ENCODE data around the gene MRPL12. TPM values are rescaled to one million over a fixed set of nuclear protein-coding genes. Genes with fewer than 3 reads are reported as not detected.

MRPL12 gene
- total RNA-seq (10 to 100 TPM; 45.0 to 72.2 TPM), polyA plus RNA-seq (ENCODE audit: insufficient read length in 6 of 6) (10 to 100 TPM; 27.2 to 40.1 (median 31.6) TPM)
- long read RNA-seq, donor 1, transcript MRPL12-201 (5 exons, 1,028 nt): major isoform, 50 of 50 reads
- long read RNA-seq, donor 1, partial matches to known transcripts: 0 of 50 reads
- long read RNA-seq, donor 1, other reads (novel, unspliced or antisense): 0 of 50 reads
- long read RNA-seq, donor 2, transcript MRPL12-201 (5 exons, 1,028 nt): major isoform, 33 of 33 reads
- long read RNA-seq, donor 2, partial matches to known transcripts: 0 of 33 reads
- long read RNA-seq, donor 2, other reads (novel, unspliced or antisense): 0 of 33 reads
- long read RNA-seq, donor 3, transcript MRPL12-201 (5 exons, 1,028 nt): major isoform, 31 of 31 reads
- long read RNA-seq, donor 3, partial matches to known transcripts: 0 of 31 reads
- long read RNA-seq, donor 3, other reads (novel, unspliced or antisense): 0 of 31 reads
- long read RNA-seq, donor 4, transcript MRPL12-201 (5 exons, 1,028 nt): major isoform, 50 of 56 reads
- long read RNA-seq, donor 4, partial matches to known transcripts: 3 of 56 reads
- long read RNA-seq, donor 4, other reads (novel, unspliced or antisense): 3 of 56 reads
- long read RNA-seq, donor 5, transcript MRPL12-201 (5 exons, 1,028 nt): major isoform, 34 of 42 reads
- long read RNA-seq, donor 5, partial matches to known transcripts: 8 of 42 reads
- long read RNA-seq, donor 5, other reads (novel, unspliced or antisense): 0 of 42 reads
- long read RNA-seq, donor 6, transcript MRPL12-201 (5 exons, 1,028 nt): major isoform, 35 of 35 reads
- long read RNA-seq, donor 6, partial matches to known transcripts: 0 of 35 reads
- long read RNA-seq, donor 6, other reads (novel, unspliced or antisense): 0 of 35 reads
- long read RNA-seq, donor 7, transcript MRPL12-201 (5 exons, 1,028 nt): major isoform, 13 of 13 reads
- long read RNA-seq, donor 7, partial matches to known transcripts: 0 of 13 reads
- long read RNA-seq, donor 7, other reads (novel, unspliced or antisense): 0 of 13 reads
- long read RNA-seq, donor 8, transcript MRPL12-201 (5 exons, 1,028 nt): major isoform, 31 of 31 reads
- long read RNA-seq, donor 8, partial matches to known transcripts: 0 of 31 reads
- long read RNA-seq, donor 8, other reads (novel, unspliced or antisense): 0 of 31 reads
- long read RNA-seq, donor 9, partial matches to known transcripts: 0 of 1 reads
- long read RNA-seq, donor 9, other reads (novel, unspliced or antisense): 0 of 1 reads
- long read RNA-seq, donor 10, transcript MRPL12-201 (5 exons, 1,028 nt): major isoform, 30 of 33 reads
- long read RNA-seq, donor 10, partial matches to known transcripts: 2 of 33 reads
- long read RNA-seq, donor 10, other reads (novel, unspliced or antisense): 1 of 33 reads
- long read RNA-seq, donor 11: 0 reads
- long read RNA-seq, donor 12, transcript MRPL12-201 (5 exons, 1,028 nt): major isoform, 20 of 20 reads
- long read RNA-seq, donor 12, partial matches to known transcripts: 0 of 20 reads
- long read RNA-seq, donor 12, other reads (novel, unspliced or antisense): 0 of 20 reads

GRCh38 chr17:81702934-81703746, at the start of gene MRPL12:
MRPL12 (plus strand) TSS chr17:81703367; CDS start chr17:81703502, 135 bp downstream.
- Histone ChIP-seq H3K27ac (peak within 1 kb of the TSS; percentile 86 to 94), H3K4me1 (peaks cover 12 to 36% of the 10 kb centered on the region in 2 donors), H3K27me3 (no peaks in the 10 kb centered on the region), H3K36me3 (peaks cover 0 to 67% of the 10 kb centered on the region in 2 donors), H3K4me3 (peak within 1 kb of the TSS; percentile 91 to 97), H3K9me3 (no peaks in the 10 kb centered on the region)
- DNase-seq (peak; percentile 85 to 98 (median 95)), ATAC-seq (peak; percentile 96)
- intact Hi-C loops (cut with DNase I): no loop called here
- peak; percentile 12 to 50 for TF ChIP-seq CTCF (IDR thresholded peaks at IDR 0.05)

GRCh38 chr17:81655378-81656117, 47.6 kb upstream of the MRPL12 start:
- TF ChIP-seq CTCF (IDR thresholded peaks at IDR 0.05): no peak

GRCh38 chr17:81656118-81656743, 46.9 kb upstream of the MRPL12 start, which contains the start of gene PDE6G:
PDE6G (minus strand) TSS chr17:81656542; CDS start chr17:81653305, 3,237 bp downstream.
- Histone ChIP-seq H3K9me3 (no peaks in the 10 kb centered on the region), H3K4me1 (peaks cover 0 to 6% of the 10 kb centered on the region in 2 donors), H3K4me3 (no peak within 1 kb of the TSS), H3K27ac (no peak within 1 kb of the TSS), H3K27me3 (peaks cover 0 to 21% of the 10 kb centered on the region in 2 donors), H3K36me3 (no peaks in the 10 kb centered on the region)
- no peak for DNase-seq
- intact Hi-C loops (cut with DNase I): no loop called here
- ATAC-seq: no peak
- TF ChIP-seq CTCF (IDR thresholded peaks at IDR 0.05): no peak

More at GRCh38 chr17:81655378-81656117, 47.6 kb upstream of the MRPL12 start:
- H3K27ac ChIP-seq: no peak overlapping the region
- ATAC-seq: no peak
- DNase-seq: no peak
- H3K9me3 ChIP-seq: no peaks in the 10 kb centered on the region
- H3K36me3 ChIP-seq: no peaks in the 10 kb centered on the region
- intact Hi-C loops (cut with DNase I): no loop called here
- peaks cover 0 to 28% of the 10 kb centered on the region in 2 donors for H3K27me3 ChIP-seq
- H3K4me3 ChIP-seq: no peak overlapping the region
- H3K4me1 ChIP-seq: peaks cover 0 to 6% of the 10 kb centered on the region in 2 donors
